Measurements from ENCODE around the gene USO1. TPM values are rescaled to one million over a fixed set of nuclear protein-coding genes. Genes with fewer than 3 reads are reported as not detected.

Gene USO1
- total and polyA plus RNA-seq, 9 of the 15 experiments (the other 6 are each of a cell fraction or from before 2014, with no cell fraction given): 19.3 to 97.8 (median 48.5) TPM

DNA sequence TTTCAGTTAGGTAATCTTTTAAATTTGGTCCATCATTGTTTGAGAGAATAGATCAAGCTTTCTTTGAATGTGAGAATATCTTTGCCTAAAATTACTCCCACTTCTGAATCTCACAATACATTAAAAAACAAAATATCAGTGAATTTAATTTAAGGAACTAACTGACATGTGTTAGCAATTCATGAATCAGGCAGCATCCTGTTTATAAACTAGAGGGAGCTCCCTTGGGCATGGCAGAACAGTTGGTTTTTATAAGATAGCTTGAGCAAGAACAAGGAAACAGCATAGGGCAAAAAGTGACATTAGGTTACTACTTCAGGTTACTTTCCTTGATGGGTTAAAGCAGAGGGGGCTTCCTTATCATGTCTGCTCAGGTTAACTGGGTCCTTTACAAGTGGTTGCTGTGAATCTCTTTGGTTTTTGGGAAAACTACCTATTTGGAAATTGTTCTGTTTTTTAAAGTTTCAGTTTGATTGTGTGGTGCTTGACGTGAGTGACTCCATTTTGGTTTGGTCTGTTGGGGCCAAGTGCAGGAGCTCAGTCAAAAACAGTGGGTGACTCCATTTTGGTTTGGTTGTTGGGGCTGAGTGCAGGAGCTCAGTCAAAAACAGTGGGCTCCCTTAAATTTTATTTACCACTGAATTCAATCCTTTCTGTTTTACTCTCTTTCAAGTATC lies 109.9 kb downstream of the USO1 start (continued):
- TF ChIP-seq BACH1 (tag; IDR thresholded peaks at IDR 0.05) (peak; percentile 80; the same call in 1 of the 2 replicates), C11orf30 (IDR thresholded peaks at IDR 0.05; ENCODE audit: low read depth) (no peak), FIP1L1 (IDR thresholded peaks at IDR 0.05; ENCODE audit: low read depth, low read length, poor library complexity, severe bottlenecking) (no peak), NR2C2 (CRISPR knock-in tag; IDR thresholded peaks at IDR 0.05) (no peak), NR2C2 (tag; IDR thresholded peaks at IDR 0.05) (no peak), ZNF316 (IDR thresholded peaks at IDR 0.05) (no peak), ELF1 (tag; IDR thresholded peaks at IDR 0.05) (no peak), NR2C1 (IDR thresholded peaks at IDR 0.05) (no peak), NR2C1 (tag; IDR thresholded peaks at IDR 0.05) (peak; percentile 58), PTBP1 (IDR thresholded peaks at IDR 0.05; ENCODE audit: low read depth, low read length) (no peak), CBFB (CRISPR knock-in tag; IDR thresholded peaks at IDR 0.05) (no peak), MCM5 (IDR thresholded peaks at IDR 0.05; ENCODE audit: low read depth) (no peak), ZNF445 (CRISPR knock-in tag; IDR thresholded peaks at IDR 0.05; ENCODE audit: low read depth) (no peak), ZNF311 (CRISPR knock-in tag; IDR thresholded peaks at IDR 0.05) (peak; percentile 61; the same call in 1 of the 2 replicates), STAT5A (IDR thresholded peaks at IDR 0.05; ENCODE audit: borderline replicate concordance, low read length) (no peak), RAD51 (IDR thresholded peaks at IDR 0.05; ENCODE audit: borderline replicate concordance, low read depth) (no peak), BCL6 (CRISPR knock-in tag; IDR thresholded peaks at IDR 0.05) (0 out of 2 replicates have a peak, but pooled peaks have one; percentile 75), STAT5B (CRISPR knock-in tag; IDR thresholded peaks at IDR 0.05) (no peak), RAD21 (CRISPR knock-in tag; conservative IDR thresholded peaks at IDR 0.05 in 1 of 2, IDR thresholded peaks at IDR 0.05 in 1 of 2) (no peak), EP400 (IDR thresholded peaks at IDR 0.05) (no peak), ZEB2 (IDR thresholded peaks at IDR 0.05) (no peak), CAMTA2 (CRISPR knock-in tag; conservative IDR thresholded peaks at IDR 0.05) (no peak)
- TF ChIP-seq, protein P1, sequence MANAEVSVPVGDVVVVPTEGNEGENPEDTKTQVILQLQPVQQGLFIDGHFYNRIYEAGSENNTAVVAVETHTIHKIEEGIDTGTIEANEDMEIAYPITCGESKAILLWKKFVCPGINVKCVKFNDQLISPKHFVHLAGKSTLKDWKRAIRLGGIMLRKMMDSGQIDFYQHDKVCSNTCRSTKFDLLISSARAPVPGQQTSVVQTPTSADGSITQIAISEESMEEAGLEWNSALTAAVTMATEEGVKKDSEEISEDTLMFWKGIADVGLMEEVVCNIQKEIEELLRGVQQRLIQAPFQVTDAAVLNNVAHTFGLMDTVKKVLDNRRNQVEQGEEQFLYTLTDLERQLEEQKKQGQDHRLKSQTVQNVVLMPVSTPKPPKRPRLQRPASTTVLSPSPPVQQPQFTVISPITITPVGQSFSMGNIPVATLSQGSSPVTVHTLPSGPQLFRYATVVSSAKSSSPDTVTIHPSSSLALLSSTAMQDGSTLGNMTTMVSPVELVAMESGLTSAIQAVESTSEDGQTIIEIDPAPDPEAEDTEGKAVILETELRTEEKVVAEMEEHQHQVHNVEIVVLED (CRISPR knock-in tag; IDR thresholded peaks at IDR 0.05): no peak
- TF ChIP-seq, protein P2, sequence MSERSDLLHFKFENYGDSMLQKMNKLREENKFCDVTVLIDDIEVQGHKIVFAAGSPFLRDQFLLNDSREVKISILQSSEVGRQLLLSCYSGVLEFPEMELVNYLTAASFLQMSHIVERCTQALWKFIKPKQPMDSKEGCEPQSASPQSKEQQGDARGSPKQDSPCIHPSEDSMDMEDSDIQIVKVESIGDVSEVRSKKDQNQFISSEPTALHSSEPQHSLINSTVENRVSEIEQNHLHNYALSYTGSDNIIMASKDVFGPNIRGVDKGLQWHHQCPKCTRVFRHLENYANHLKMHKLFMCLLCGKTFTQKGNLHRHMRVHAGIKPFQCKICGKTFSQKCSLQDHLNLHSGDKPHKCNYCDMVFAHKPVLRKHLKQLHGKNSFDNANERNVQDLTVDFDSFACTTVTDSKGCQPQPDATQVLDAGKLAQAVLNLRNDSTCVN (CRISPR knock-in tag; IDR thresholded peaks at IDR 0.05): no peak
- TF ChIP-seq, protein P3, sequence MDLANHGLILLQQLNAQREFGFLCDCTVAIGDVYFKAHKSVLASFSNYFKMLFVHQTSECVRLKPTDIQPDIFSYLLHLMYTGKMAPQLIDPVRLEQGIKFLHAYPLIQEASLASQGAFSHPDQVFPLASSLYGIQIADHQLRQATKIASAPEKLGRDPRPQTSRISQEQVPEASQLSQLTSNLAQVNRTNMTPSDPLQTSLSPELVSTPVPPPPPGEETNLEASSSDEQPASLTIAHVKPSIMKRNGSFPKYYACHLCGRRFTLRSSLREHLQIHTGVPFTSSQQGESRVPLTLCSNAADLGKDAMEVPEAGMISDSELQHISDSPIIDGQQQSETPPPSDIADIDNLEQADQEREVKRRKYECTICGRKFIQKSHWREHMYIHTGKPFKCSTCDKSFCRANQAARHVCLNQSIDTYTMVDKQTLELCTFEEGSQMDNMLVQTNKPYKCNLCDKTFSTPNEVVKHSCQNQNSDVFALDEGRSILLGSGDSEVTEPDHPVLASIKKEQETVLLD (IDR thresholded peaks at IDR 0.05): no peak
- TF ChIP-seq, protein P4, sequence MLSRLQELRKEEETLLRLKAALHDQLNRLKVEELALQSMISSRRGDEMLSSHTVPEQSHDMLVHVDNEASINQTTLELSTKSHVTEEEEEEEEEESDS (CRISPR knock-in tag; IDR thresholded peaks at IDR 0.05): no peak
